HG03521 (cell line): Measurements from ENCODE around the gene AP5S1.
A peak's percentile ranks its signal among the peaks of the same experiment; 100 is the strongest.
"Not testable (repeated sequence)": the region's sequence is repeated elsewhere in the genome, so short reads cannot be mapped to it uniquely, and the experiment has no call there.

Experiments used
- ATAC-seq: cut with Tn5 transposase; IDR thresholded peaks from one replicate; pipeline ENCODE4 v1.9.1; 2021; ENCODE audit warnings: mild to moderate bottlenecking, moderate library complexity; ENCODE audit not compliant: unreplicated experiment

AP5S1 gene

DNA sequence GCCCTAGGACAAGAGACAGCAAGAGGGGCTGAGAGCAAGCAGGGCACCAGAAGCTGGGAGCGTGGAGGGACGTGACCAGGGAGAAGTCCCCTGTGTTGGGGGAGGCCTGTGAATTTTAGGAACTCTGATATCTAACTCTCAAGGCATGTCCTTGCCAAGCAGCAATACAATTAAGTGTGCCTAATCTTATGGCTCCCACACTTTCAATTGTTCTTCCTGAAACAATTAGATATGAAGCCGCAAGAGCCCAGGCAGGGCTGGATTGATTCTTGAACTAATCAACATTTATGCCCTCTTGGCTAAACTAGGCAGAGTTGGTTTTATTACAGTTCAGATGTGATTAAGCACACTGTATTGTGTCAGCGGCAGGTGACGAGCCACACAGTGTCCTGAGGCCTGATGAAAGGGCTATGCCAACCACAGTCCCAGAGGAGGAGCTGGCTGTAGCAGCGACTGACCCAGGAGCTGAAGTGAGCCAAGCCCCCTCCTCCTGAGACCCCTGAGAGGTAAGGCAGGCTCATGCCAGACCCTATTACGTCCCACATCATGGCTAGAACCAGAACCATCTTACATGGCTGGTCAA is 22.1 kb downstream of the AP5S1 start:
- ATAC-seq: no peak

DNA sequence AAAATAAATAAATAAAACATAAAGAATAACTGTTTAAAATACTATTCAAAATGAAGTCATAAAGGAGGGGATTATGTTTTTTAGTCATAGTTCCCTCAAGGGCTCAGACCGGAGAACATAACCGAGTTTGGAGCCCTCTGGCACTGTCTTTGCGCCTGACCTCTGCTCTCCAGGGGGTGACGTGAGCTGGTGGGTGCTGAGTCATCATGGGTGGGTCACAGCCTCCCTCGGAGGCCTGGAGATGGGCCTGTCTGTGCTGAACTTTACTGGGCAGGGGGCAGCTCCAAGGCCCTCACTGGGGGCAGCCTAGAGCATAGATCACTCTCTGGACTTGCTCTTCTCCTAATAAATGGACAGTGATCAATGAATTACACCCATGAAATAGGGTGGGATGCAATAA is 23.1 kb downstream of the AP5S1 start:
- no peak for ATAC-seq

DNA sequence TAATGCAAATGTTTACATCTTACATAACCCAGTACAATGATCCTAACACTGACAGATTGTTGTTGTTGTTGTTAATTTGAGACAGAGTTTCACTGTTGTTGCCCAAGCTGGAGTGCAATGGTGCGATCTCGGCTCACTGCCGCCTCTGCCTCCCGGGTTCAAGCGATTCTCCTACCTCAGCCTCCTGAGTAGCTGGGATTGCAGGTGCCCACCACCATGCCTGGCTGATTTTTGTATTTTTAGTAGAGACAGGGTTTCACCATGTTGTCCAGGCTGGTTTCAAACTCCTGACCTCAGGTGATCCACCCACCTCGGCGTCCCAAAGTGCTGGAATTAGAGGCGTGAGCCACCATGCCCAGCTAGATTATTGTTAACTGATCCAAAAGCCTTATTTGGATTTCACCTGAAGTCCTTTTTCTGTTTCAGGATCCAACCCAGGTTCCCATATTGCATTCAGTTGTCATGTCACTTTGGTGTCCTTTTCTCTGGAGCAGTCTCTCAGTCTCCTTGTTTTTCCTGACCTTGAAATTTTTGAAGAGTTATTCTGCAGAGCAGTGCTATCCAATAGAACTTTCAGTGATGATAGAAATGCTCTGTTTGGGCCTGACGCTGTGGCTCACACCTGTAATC is 23.8 kb downstream of the AP5S1 start:
- not testable (repeated sequence) for ATAC-seq

DNA sequence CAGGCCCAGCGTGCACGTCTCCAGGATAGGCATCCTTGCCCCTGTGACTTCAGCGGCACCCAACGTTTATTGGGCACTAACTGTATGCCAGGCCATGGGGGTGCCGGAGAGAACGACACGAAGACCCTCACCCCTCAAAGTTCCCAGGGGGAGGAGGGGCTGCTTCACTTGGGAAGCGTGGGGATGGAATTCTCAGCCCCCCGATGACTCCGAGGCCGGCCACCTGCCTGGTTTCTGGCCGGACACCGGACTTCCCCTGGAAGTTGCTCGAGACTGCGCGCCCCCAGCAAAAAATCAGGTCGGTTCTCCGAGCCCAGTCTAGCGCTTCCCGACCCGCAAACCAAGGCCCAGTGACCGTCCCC is 26.0 kb downstream of the AP5S1 start:
- ATAC-seq: no peak

DNA sequence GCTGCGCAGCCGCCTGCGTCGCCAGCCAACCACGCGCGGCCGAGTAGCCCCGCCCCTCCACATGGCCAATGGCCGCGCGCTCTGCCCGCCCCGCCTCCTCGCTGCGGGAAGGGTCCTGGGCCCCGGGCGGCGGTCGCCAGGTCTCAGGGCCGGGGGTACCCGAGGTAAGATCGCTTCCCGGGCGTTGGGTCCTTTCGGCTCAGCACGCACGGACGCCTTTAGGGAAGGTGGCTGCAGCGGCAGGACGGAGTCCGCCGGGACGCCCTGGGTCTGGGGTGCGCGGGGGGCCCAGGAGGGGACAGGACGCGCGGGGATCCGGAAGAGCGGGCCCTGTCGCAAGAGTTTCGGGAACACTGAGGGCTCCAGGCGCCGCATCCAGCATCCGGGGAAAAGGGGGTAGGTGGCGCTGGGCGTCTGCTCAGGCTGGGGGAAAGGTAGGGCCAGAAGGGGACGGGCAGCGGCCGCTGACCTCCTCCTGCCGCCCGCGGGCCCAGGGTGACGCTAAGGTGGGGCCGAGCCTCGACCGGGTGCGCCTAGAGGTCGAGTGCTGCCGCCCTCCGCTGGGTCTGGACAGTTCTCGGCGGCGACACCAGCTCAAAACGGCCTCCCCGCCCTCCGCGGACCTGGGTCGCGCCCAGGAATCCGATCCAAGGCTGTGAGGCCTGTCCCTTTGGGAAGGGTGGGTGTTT is 26.5 kb downstream of the AP5S1 start, which contains the start of gene MAVS:
Gene MAVS (plus strand): TSS at position 95 of the 689 bp plus-strand sequence. CDS start 7,791 bp downstream, outside the sequence.
- ATAC-seq: peak; percentile 86

DNA sequence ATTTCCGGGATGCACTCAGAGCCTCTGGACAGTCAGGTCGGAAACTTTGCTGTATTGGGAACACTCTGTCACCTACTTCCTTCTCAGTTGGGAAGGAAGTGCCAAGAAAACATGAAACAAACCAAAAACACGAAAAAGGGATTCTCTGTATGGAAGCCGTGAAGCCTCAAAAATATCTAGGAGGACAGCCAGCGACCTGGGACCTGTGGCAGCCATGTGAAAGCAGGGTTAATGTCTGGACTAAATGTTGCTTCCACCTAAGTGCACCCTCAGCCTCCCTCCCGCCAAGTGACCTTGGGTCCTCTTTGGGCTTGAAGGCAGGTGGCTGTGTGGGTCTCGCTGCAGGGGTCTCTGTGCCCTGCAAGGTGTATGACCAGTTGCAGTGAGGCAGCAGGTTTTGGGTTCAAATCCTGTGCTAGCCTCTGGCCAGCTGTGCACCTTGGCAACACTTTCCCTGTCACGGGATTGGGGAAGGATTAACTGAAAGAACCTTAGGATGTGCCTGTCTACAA is 27.1 kb downstream of the AP5S1 start:
- no peak for ATAC-seq

DNA sequence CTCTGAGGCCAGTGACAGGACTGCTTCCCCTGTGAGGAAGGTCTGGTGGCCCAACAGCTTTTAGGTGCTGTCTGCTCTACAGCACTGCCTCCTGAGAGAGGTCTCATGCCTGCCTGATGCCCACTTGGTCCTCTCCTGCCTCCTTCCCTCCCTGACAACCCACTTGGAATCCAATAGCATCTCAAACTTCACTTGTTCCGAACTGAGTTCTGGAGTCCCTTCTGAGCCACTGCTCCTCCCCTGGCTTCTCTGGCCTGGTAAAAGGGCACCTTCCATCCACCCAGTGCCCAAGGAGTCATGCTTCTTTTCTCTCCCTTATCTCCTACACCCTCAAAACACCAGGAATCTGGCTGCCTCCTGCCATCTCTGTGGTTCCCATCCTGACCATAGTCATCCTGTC is 28.2 kb downstream of the AP5S1 start:
- no peak for ATAC-seq

DNA sequence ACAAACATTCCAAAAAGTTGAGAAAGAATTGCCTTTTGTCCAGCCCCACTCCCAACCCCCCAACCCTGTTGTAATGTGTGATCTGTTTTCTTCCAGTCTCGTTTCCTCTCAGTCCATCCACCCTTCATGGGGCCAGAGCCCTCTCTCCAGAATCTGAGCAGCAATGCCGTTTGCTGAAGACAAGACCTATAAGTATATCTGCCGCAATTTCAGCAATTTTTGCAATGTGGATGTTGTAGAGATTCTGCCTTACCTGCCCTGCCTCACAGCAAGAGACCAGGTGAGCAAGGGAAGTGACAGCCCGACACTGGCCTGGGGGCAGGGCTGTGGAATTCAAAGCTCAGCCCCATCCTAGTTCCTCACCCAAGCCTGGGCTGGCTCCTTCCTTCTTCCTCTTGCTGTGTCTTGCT is 34.1 kb downstream of the AP5S1 start:
- no peak for ATAC-seq

DNA sequence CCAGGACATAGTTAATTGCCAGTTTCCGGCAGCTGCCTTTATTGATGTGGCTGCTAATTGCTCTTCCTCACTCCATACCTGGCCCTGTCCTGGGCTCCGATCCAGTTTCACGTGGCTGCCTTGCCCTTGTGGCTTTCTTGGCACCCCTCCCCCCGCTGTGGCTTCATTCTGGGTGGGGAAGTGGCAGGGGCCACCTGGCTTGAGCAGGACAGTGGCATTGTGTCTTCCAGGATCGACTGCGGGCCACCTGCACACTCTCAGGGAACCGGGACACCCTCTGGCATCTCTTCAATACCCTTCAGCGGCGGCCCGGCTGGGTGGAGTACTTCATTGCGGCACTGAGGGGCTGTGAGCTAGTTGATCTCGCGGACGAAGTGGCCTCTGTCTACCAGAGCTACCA is 37.1 kb downstream of the AP5S1 start:
- ATAC-seq: no peak

DNA sequence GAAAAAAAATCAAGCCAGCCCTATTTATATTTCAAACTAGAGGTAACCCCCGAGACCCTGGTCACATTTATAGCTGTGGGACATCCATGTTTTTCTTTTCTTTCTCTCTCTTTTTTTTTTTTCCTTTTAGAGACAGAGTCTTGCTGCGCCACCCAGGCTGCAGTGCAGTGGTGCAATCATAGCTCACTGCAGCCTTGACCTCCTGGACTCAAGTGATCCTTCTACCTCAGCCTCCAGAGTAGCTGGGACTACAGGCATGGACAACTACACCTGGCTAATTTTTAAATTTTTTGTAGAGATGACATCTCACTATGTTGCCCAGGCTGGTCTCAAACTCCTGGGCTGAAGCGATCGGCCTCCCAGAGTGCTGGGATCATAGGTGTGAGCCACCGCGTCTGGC is 38.3 kb downstream of the AP5S1 start:
- ATAC-seq: no peak

DNA sequence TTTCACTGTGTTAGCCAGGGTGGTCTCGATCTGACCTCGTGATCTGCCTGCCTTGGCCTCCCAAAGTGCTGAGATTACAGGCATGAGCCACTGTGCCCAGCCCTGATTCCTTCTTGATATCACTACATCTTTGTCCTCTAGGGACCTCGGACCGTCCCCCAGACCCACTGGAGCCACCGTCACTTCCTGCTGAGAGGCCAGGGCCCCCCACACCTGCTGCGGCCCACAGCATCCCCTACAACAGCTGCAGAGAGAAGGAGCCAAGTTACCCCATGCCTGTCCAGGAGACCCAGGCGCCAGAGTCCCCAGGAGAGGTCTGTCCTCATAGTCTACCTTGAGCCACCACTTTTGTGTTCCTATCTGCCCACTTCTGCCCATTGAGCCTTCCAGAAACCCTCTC is 40.8 kb downstream of the AP5S1 start:
- no peak for ATAC-seq

DNA sequence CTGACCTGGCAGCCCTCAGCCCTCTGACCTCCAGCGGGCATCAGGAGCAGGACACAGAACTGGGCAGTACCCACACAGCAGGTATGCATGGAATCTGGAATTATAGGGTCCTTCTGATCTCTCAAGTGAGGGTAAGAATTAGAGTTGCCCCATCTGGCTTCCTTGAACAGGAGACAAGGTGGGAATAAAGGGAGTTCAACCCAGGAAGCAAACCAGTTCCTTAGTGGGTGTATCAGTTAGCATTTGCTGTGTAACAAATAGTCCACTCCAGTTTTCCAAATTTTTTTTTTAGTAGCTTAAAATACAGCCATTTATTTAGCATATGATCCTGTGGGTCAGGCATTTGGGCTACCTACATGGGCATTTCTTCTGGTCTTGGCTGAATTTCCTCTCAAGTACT is 42.0 kb downstream of the AP5S1 start:
- no peak for ATAC-seq

DNA sequence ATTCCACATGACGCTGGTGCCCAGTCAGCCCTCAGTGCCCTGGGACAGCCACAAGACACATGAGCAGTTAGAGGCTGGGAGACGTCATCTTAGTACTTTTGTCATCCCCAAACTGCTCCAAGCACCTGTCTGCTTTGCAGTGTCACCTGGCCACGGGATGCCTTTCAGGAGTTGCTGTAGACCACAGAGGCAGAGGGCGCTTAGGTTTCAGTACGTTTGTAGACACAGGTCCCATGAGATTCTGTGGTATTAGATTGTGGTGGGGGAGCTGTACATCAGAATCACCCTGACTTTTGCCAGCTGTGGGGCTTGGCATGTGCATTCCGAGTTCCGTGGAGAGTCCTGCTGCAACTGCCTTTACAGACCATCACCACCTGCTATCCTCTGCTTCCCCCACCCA is 43.0 kb downstream of the AP5S1 start:
- no peak for ATAC-seq

DNA sequence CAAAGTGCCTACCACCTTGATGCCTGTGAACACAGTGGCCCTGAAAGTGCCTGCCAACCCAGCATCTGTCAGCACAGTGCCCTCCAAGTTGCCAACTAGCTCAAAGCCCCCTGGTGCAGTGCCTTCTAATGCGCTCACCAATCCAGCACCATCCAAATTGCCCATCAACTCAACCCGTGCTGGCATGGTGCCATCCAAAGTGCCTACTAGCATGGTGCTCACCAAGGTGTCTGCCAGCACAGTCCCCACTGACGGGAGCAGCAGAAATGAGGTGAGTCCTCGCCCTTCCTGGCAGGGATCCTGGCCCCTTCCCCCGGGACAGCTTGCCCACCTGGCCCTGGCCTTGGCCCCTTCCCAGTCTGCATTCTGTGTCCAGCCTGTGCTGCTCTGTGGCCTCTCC is 44.2 kb downstream of the AP5S1 start:
- no peak for ATAC-seq

DNA sequence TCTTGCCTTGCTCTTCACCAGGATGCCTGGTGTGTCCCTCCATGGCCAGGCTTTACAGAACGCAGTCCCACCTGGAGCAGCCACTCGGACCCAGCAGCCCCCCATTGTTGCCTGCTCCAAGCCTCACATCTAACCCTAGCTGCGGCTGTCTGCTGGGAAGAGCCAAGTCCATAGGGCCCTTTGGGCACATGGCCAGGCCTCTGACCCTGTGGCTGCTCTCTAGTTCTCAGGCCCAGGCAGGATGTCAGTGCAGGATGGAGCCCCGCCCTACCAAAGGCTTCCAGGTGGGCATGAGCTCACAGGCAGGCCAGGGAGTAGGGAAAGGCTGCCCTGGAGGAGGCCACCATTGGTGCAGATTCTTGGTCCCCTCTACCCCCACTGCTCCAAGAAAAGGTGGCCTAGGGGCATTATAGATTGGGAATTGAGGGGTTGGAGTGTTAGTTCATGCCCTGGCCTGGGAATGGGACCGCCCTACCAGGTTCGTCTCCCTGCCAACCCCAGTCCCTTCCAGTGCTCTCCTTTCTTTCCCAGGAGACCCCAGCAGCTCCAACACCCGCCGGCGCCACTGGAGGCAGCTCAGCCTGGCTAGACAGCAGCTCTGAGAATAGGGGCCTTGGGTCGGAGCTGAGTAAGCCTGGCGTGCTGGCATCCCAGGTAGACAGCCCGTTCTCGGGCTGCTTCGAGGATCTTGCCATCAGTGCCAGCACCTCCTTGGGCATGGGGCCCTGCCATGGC is 45.0 kb downstream of the AP5S1 start:
- ATAC-seq: no peak

DNA sequence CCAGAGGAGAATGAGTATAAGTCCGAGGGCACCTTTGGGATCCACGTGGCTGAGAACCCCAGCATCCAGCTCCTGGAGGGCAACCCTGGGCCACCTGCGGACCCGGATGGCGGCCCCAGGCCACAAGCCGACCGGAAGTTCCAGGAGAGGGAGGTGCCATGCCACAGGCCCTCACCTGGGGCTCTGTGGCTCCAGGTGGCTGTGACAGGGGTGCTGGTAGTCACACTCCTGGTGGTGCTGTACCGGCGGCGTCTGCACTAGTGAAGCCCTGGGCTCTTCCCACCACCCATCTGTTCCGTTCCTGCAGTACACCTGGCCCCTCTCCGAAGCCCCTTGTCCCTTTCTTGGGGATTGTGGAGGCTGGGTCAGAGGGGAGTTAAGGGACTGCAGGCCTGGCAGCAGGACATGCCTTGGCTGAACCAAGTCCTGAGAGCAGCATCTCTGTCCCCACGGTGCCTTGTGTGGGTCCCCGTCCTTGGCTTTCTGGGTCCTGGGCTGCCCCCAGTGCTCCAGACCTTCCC is 45.6 kb downstream of the AP5S1 start:
- ATAC-seq: no peak

DNA sequence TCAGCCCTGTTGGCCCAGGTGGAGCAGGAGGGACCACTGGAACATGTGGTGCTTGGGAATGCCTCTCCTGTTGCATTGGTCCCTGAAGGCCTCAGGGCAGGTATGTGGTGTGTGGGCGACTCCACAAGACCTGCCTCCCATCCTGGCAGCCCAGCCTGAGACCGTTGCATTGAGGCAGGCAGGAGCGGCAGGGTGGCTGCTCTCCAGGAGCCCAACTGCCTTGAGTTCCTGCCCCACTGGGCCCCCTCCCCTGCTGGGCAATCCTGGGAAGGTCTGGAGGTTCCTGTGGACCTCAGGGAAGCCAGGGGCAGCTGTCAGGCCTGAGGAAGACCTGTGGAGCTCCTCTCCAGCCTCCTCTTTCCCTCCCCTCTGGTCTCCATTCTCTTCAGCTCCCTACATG is 46.1 kb downstream of the AP5S1 start:
- ATAC-seq: no peak

DNA sequence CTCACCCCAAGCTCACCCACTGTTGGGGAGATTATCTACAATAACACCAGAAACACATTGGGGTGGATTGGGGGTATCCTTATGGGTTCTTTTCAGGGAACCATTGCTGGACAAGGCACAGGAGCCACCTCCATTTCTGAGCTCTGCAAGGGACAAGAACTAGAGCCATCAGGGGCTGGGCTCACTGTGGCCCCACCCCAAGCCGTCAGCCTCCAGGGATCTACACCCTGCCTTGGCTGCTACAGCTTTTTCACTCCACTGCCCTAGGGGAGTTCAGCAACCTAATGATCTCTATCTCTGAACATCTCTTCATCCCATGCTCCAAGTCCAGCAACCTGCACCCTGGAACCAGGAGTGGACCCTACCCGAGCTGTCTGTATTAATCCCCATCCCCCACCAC is 47.5 kb downstream of the AP5S1 start:
- ATAC-seq: no peak

DNA sequence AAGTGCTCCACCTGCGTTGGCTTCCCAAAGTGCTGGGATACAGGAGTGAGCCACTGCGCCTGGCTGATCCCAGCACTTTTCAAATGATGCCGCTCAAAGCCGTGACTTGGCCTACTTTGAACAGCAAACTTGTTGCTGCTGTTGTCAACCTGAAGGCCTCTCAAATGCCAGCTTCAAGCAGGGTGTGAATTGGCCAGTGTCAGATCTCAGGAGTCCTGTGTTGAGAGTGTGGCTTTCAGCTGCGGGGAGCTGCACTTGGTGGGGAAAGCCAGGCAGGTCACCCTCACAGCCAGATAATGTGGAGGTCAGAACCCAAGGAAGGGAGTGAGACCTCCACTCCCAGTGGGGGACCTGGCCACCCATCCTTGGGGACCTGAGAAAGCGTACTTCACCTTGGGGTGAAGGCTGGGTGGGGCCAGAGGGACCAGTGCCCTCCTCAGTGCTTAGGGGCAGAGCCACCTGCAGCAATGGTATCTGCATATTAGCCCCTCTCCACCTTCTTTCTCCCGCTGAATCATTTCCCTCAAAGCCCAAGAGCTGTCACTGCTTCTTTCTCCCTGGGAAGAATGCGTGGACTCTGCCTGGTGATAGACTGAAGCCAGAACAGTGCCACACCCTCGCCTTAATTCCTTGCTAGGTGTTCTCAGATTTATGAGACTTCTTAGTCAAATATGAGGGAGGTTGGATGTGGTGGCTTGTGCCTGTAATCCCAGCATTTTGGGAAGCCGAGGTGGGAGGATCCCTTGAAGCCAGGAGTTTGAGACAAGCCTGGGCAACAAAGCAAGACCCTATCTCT is 49.7 kb downstream of the AP5S1 start:
- ATAC-seq: no peak

DNA sequence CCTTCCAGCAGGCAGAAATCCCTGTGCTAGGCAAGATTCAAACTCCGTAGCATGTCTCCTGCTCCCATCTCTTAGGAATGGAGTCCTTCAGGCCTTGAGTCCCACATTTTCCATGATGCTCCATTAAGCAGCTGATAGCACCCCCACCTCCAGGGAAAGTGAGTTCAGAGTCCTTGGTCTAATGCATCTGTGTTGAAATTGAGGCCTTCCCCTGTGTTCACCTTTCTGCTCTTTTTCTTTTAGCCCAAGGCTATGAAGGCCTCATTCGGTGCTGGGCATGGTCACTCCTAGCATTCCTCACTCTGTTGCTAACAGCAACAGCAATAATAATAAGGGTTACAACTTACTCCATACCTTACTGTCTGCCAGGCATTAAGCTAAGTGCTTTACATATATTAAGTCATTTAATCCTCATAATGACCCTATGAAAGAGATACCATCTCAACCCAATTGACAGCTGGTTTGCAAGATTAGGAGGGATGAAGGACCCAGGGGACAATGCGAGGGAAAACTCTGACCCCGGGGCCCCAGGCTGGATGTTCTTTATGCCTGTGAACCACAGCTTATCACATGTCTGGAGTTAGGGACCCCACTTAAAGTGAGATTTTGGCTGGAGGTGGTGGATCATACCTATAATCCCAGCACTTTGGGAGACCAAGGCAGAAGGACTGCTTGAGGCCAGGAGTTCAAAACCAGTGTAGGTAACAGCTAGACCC is 51.4 kb downstream of the AP5S1 start:
- ATAC-seq: no peak
